Measurements from ENCODE around the gene HSP90AA1. TPM values are rescaled to one million over a fixed set of nuclear protein-coding genes. Genes with fewer than 3 reads are reported as not detected.
A peak's percentile ranks its signal among the peaks of the same experiment; 100 is the strongest.

Gene HSP90AA1
- total and polyA plus RNA-seq, 2 of the 8 experiments (the other 6 are each of a cell fraction or from before 2014, with no cell fraction given) = 339 to 878 TPM

DNA sequence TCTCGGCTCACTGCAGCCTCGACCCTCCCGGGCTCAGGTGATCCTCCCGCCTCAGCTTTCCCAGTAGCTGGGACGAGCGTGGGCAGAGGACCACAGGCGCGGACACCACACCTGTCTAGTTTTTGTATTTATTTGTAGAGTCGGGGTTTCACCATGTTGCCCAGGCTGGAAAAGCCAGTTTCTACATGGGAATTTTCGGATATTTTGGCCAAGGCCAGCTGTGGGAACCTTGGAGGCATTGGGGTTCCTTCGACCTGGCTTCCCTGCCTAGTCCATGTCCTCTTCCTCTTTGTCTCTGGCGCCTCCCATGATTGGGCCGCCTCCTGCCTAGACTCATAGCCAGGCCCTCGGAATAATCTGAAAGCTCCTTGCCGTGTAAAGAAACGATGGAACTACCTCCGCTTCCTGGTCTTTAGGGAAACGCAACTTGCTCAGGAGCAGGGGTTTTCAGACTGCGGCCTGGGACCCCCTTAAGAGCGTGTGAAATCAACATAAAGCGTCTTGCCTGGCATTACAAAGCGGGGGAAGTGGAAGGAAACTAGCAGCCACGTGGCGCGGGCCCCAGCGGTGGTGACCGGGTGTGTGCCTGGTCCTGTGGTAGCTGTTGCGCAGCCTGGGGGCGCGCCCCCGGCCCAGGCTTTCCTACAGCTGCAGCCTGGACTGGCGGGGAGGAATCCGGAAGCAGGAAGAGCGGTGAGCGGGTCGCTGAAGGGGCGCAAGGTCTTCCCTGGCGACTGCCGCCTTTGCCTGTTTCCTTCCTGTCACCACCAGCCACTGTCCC is 1.4 kb upstream of the HSP90AA1 start:
- no peak overlapping the region; the same call in 1 of the 2 replicates for H2AFZ ChIP-seq (ENCODE audit: low read length)
- TF ChIP-seq ASH2L (IDR thresholded peaks at IDR 0.05; ENCODE audit: low read length) = no peak
- TF ChIP-seq HDAC2 (IDR thresholded peaks at IDR 0.05; ENCODE audit: borderline replicate concordance in 1 of 2, low read depth in 2 of 2, low read length in 2 of 2) = peak in 1 of 2 experiments; percentile 25; a peak in 1 of 4 replicates
- TF ChIP-seq, protein P1, sequence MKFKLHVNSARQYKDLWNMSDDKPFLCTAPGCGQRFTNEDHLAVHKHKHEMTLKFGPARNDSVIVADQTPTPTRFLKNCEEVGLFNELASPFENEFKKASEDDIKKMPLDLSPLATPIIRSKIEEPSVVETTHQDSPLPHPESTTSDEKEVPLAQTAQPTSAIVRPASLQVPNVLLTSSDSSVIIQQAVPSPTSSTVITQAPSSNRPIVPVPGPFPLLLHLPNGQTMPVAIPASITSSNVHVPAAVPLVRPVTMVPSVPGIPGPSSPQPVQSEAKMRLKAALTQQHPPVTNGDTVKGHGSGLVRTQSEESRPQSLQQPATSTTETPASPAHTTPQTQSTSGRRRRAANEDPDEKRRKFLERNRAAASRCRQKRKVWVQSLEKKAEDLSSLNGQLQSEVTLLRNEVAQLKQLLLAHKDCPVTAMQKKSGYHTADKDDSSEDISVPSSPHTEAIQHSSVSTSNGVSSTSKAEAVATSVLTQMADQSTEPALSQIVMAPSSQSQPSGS (IDR thresholded peaks at IDR 0.05; ENCODE audit: low read length) = no peak
- peak in 1 of 2 experiments; percentile 85; a peak in 1 of 3 replicates for TF ChIP-seq EP300 (IDR thresholded peaks at IDR 0.05; ENCODE audit: borderline replicate concordance in 1 of 2, low read depth in 2 of 2, low read length in 2 of 2)
- no peak for TF ChIP-seq JUN (IDR thresholded peaks at IDR 0.05; ENCODE audit: low read depth, low read length)
- peak; percentile 43; the same call in 1 of the 2 replicates for TF ChIP-seq TAF1 (IDR thresholded peaks at IDR 0.05; ENCODE audit: low read depth, low read length)
- no peak for TF ChIP-seq RFX5 (IDR thresholded peaks at IDR 0.05; ENCODE audit: borderline replicate concordance, low read depth, low read length)
- peak; percentile 7 for TF ChIP-seq KDM4A (IDR thresholded peaks at IDR 0.05; ENCODE audit: low read depth, low read length, severe bottlenecking)

More for the DNA sequence above, 1.4 kb upstream of the HSP90AA1 start:
- no peak overlapping the region for H2BK12ac ChIP-seq (ENCODE audit: low read depth, low read length)
- H4K5ac ChIP-seq (ENCODE audit: insufficient read length, low read depth, low read length) = peak overlapping the region; percentile 63
- peaks cover 5 to 32% of the 10 kb centered on the region in 2 experiments for H3K79me2 ChIP-seq (ENCODE audit: control insufficient read depth in 1 of 2, insufficient read depth in 2 of 2, low read length in 2 of 2)
- H3K79me1 ChIP-seq (ENCODE audit: low read depth, low read length) = no peaks in the 10 kb centered on the region; the same call in 1 of the 2 replicates
- no peaks in the 10 kb centered on the region; the same call in 1 of the 2 replicates for H3K23me2 ChIP-seq (ENCODE audit: low read depth, low read length)
- H4K8ac ChIP-seq (ENCODE audit: extremely low read depth, insufficient read depth, low read length) = peak overlapping the region; percentile 85
- no peak overlapping the region for H3K14ac ChIP-seq (ENCODE audit: insufficient read length)
- POLR2A ChIA-PET (ENCODE audit: partially characterized antibody) = interaction anchor here (0.6 to 4.5 kb wide), 25 partner anchors 9 to 306 kb away, joined by 3 to 39 read pairs (median 4); partner anchors contain the start of genes WDR20 and ZNF839
- peak overlapping the region; percentile 32; the same call in 1 of the 2 replicates for H3K27ac ChIP-seq (ENCODE audit: low read depth, low read length)
- no peak overlapping the region for H3K23ac ChIP-seq (ENCODE audit: insufficient read length)
- DNase-seq (ENCODE audit: low read depth in 1 of 2, low spot score in 2 of 2) (peak; percentile 65 to 77), FAIRE-seq (no peak)
- H2BK5ac ChIP-seq (ENCODE audit: low read depth, low read length) = peak overlapping the region; percentile 73
- H3K9ac ChIP-seq (replicated peaks in 1 of 4; ENCODE audit: extremely low read depth in 1 of 4, low read depth in 3 of 4, low read length in 3 of 4) = peak overlapping the region in 3 of 4 experiments; percentile 46 to 89 (median 54); a peak in 6 of 7 replicates
- H2BK15ac ChIP-seq (ENCODE audit: low read length) = peak overlapping the region; percentile 81; the same call in 1 of the 2 replicates
- no peak overlapping the region for H2BK20ac ChIP-seq (ENCODE audit: low read length)
- H3K4me2 ChIP-seq (ENCODE audit: insufficient read depth in 1 of 2, low read depth in 2 of 2, low read length in 2 of 2) = peak overlapping the region; percentile 75 to 91
- H3K9me3 ChIP-seq (ENCODE audit: insufficient read depth in 2 of 2, low read depth in 1 of 2, low read length in 1 of 2) = no peaks in the 10 kb centered on the region
- no peak overlapping the region for H2BK120ac ChIP-seq (replicated peaks; ENCODE audit: low read depth, low read length)
- H3K4me3 ChIP-seq (ENCODE audit: extremely low read depth in 1 of 4, insufficient read depth in 2 of 4, low read depth in 3 of 4, low read length in 4 of 4) = peak overlapping the region; percentile 64 to 93 (median 71)
- H3K27me3 ChIP-seq (replicated peaks in 1 of 4; ENCODE audit: control insufficient read depth in 3 of 4, extremely low read depth in 1 of 4, insufficient read depth in 3 of 4, low read length in 3 of 4) = no peaks in the 10 kb centered on the region
- peaks cover 20 to 29% (median 25%) of the 10 kb centered on the region in 4 experiments for H3K36me3 ChIP-seq (ENCODE audit: control insufficient read depth in 2 of 4, insufficient read depth in 4 of 4, low read length in 3 of 4)
- peaks cover 4 to 18% (median 12%) of the 10 kb centered on the region in 4 experiments for H3K4me1 ChIP-seq (replicated peaks in 1 of 4; ENCODE audit: control insufficient read depth in 3 of 4, insufficient read depth in 4 of 4, low read length in 3 of 4)
- H3K18ac ChIP-seq (ENCODE audit: extremely low read depth, low read length) = peak overlapping the region; percentile 81
- peak overlapping the region; percentile 9 for H3K4ac ChIP-seq (replicated peaks; ENCODE audit: insufficient read length, low read depth, low read length)
- 31% methylated on average over 39 of the region's 39 CpGs; no CpG with 5 or more reads in 1 of the 2 experiments for WGBS, 2 experiments (ENCODE audit: extremely low coverage in 1 of 2, insufficient coverage in 1 of 2, insufficient read length in 1 of 2, insufficient replicate concordance in 2 of 2, low coverage in 1 of 2, low lambda C conversion rate in 2 of 2, missing lambda C conversion rate in 1 of 2)
- H4K20me1 ChIP-seq (replicated peaks in 1 of 2; ENCODE audit: control insufficient read depth in 1 of 2, insufficient read depth in 2 of 2, low read length in 2 of 2) = peaks cover 4 to 8% of the 10 kb centered on the region in 2 experiments
- CTCF ChIA-PET (ENCODE audit: partially characterized antibody) = interaction anchor here (0.6 to 3.2 kb wide), 8 partner anchors 10 to 1727 kb away, joined by 3 to 26 read pairs (median 5); no protein-coding TSS in a partner anchor
- H2AK5ac ChIP-seq (ENCODE audit: low read depth, low read length) = peak overlapping the region; percentile 77; the same call in 1 of the 2 replicates
- H4K91ac ChIP-seq (replicated peaks; ENCODE audit: insufficient read length, low read length) = peak overlapping the region; percentile 87
- H3K56ac ChIP-seq (replicated peaks; ENCODE audit: insufficient read length, low read depth, low read length) = peak overlapping the region; percentile 56

Measured in H1 (cell line).